SK-N-SH (cell line): ENCODE data around the gene SLC39A9. TPM values are rescaled to one million over a fixed set of nuclear protein-coding genes. Genes with fewer than 3 reads are reported as not detected.

Experiments used
- CTCF ChIA-PET: fragments of 300-600, 350-600 bp; formaldehyde crosslinking; extraction: SDS; loops from one replicate; lab custom pipeline; 2021; lab: Yijun Ruan, JAX
- POLR2A ChIA-PET: fragments of 350-600 bp; sonication (Branson Sonifier 250); formaldehyde crosslinking; extraction: SDS; loops from one replicate; lab custom pipeline; 2020; ENCODE audit warnings: antibody characterized with exemption, inconsistent platforms; lab: Yijun Ruan, JAX
- DNase-seq: peaks from one replicate; pipeline ENCODE4 v3.0.0; 2012
- H2AFZ ChIP-seq: fragments of 200-600 bp; sonication (generic); 2 replicates; pipeline ENCODE4 v1.8.1; 2016; ENCODE audit warnings: antibody characterized with exemption, mild to moderate bottlenecking, low read depth
- H3F3A ChIP-seq: fragments of 200-600 bp; sonication (generic); replicated peaks from 2 replicates; pipeline ENCODE3; 2016; ENCODE audit warnings: antibody characterized with exemption, mild to moderate bottlenecking; ENCODE audit not compliant: insufficient read depth
- H3K27ac ChIP-seq, 2 experiments: fragments of 200-500 bp in 1 of 2; fragments of 200-600 bp in 1 of 2; sonication (Bioruptor generic) in 1 of 2; sonication (generic), shearing (Covaris generic) in 1 of 2; 2 replicates each; pipeline versions ENCODE4 v1.5.1 to v1.6.1; 2014 to 2016; ENCODE audit warnings: low read depth in 2 of 2, inconsistent platforms in 1 of 2, low read length in 1 of 2, mild to moderate bottlenecking in 1 of 2, mixed read lengths in 1 of 2
- H3K27me3 ChIP-seq: fragments of 200-600 bp; sonication (generic), shearing (Covaris generic); 2 replicates; pipeline ENCODE4 v1.6.1; 2016; ENCODE audit warnings: mixed run types; ENCODE audit not compliant: insufficient read depth
- H3K36me3 ChIP-seq, 2 experiments: fragments of 200-500 bp in 1 of 2; fragments of 200-600 bp in 1 of 2; sonication (Bioruptor generic) in 1 of 2; sonication (generic) in 1 of 2; replicated peaks in 1 of 2; 2 replicates each; pipeline versions ENCODE3 to v1.5.1; 2014 to 2016; ENCODE audit warnings: low read length in 1 of 2, mild to moderate bottlenecking in 1 of 2; ENCODE audit not compliant: insufficient read depth in 2 of 2, control insufficient read depth in 1 of 2
- H3K4me1 ChIP-seq, 2 experiments: fragments of 200-500 bp in 1 of 2; fragments of 200-600 bp in 1 of 2; sonication (Bioruptor generic) in 1 of 2; sonication (generic), shearing (Covaris generic) in 1 of 2; 2 replicates each; pipeline versions ENCODE4 v1.5.1 to v1.6.1; 2014 to 2016; ENCODE audit warnings: low read depth in 1 of 2, low read length in 1 of 2, mixed run types in 1 of 2; ENCODE audit not compliant: insufficient read depth in 2 of 2, control insufficient read depth in 1 of 2
- H3K4me2 ChIP-seq: fragments of 200-600 bp; sonication (generic), shearing (Covaris generic); 2 replicates; pipeline ENCODE4 v1.6.1; 2017; ENCODE audit warnings: mixed run types
- H3K4me3 ChIP-seq, 2 experiments: fragments of 200-500 bp in 1 of 2; fragments of 200-600 bp in 1 of 2; sonication (Bioruptor generic) in 1 of 2; sonication (generic), shearing (Covaris generic) in 1 of 2; 2 replicates each; pipeline versions ENCODE4 v1.5.1 to v1.8.1; 2014 to 2016; ENCODE audit warnings: low read depth in 2 of 2, inconsistent platforms in 1 of 2, low read length in 1 of 2, mild to moderate bottlenecking in 1 of 2, mixed read lengths in 1 of 2, moderate library complexity in 1 of 2
- H3K79me2 ChIP-seq: fragments of 200-600 bp; sonication (generic); 2 replicates; pipeline ENCODE4 v1.8.1; 2017; ENCODE audit warnings: mild to moderate bottlenecking; ENCODE audit not compliant: insufficient read depth
- H3K9ac ChIP-seq: fragments of 200-600 bp; sonication (generic); 2 replicates; pipeline ENCODE4 v1.6.1; 2017; ENCODE audit warnings: mixed run types
- H3K9me2 ChIP-seq: fragments of 200-600 bp; sonication (generic); 2 replicates; pipeline ENCODE4 v1.6.1; 2017; ENCODE audit warnings: mixed run types
- H3K9me3 ChIP-seq: fragments of 200-600 bp; sonication (generic); 2 replicates; pipeline ENCODE4 v1.6.1; 2017; ENCODE audit warnings: mixed run types, mild to moderate bottlenecking, moderate library complexity
- H4K20me1 ChIP-seq: fragments of 200-600 bp; sonication (generic); 2 replicates; pipeline ENCODE4 v1.6.1; 2017; ENCODE audit warnings: mild to moderate bottlenecking, mixed run types; ENCODE audit not compliant: insufficient read depth
- EP300 ChIP-seq, 2 experiments: IDR thresholded peaks; 2 replicates each; pipeline versions ENCODE4 v1.4.0 to v1.6.1; 2012; ENCODE audit warnings: borderline replicate concordance in 1 of 2, low read depth in 1 of 2, low read length in 1 of 2
- EZH2phosphoT487 ChIP-seq: fragments of 200-600 bp; sonication (generic); IDR thresholded peaks from 2 replicates; pipeline ENCODE4 v1.6.1; 2017; ENCODE audit warnings: low read depth, mixed run types, mild to moderate bottlenecking, antibody characterized with exemption, moderate library complexity, borderline replicate concordance
- FOSL2 ChIP-seq: IDR thresholded peaks from 2 replicates; pipeline ENCODE4 v1.4.0; 2012; ENCODE audit warnings: low read depth, mild to moderate bottlenecking, moderate library complexity, borderline replicate concordance
- MEF2A ChIP-seq: IDR thresholded peaks from 2 replicates; pipeline ENCODE4 v1.4.0; 2012; ENCODE audit warnings: low read depth, borderline replicate concordance
- MXI1 ChIP-seq: IDR thresholded peaks from 2 replicates; pipeline ENCODE4 v1.6.1; 2012; ENCODE audit warnings: mild to moderate bottlenecking, low read depth, low read length, improper control_type of control experiment
- NFIC ChIP-seq: IDR thresholded peaks from 2 replicates; pipeline ENCODE4 v1.4.0; 2012; ENCODE audit warnings: borderline replicate concordance
- NRF1 ChIP-seq: IDR thresholded peaks from 2 replicates; pipeline ENCODE4 v1.6.1; 2012; ENCODE audit warnings: low read depth, mild to moderate bottlenecking, low read length
- POLR2AphosphoS5 ChIP-seq: IDR thresholded peaks from 2 replicates; pipeline ENCODE4 v1.6.1; 2012; ENCODE audit warnings: low read depth, low read length
- RAD21 ChIP-seq: IDR thresholded peaks from 2 replicates; pipeline ENCODE4 v1.6.1; 2012; ENCODE audit warnings: mild to moderate bottlenecking, low read length
- RCOR1 ChIP-seq: fragments of 150-350 bp; IDR thresholded peaks from 2 replicates; pipeline ENCODE4 v1.6.1; 2017; ENCODE audit warnings: antibody characterized with exemption, low read length
- RXRA ChIP-seq: IDR thresholded peaks from 2 replicates; pipeline ENCODE4 v1.4.0; 2012; ENCODE audit warnings: low read depth, mild to moderate bottlenecking, borderline replicate concordance
- SIN3A ChIP-seq: IDR thresholded peaks from 2 replicates; pipeline ENCODE4 v1.6.1; 2012; ENCODE audit warnings: low read depth, mild to moderate bottlenecking, low read length, moderate library complexity, borderline replicate concordance
- SMC3 ChIP-seq: IDR thresholded peaks from 2 replicates; pipeline ENCODE4 v1.6.1; 2012; ENCODE audit warnings: low read depth, low read length, improper control_type of control experiment
- TCF12 ChIP-seq: IDR thresholded peaks from 2 replicates; pipeline ENCODE4 v1.4.0; 2012
- WGBS: methylation state at CpG from one replicate; pipeline ENCODE4 v1.1.6; 2017; ENCODE audit warnings: low lambda C conversion rate; 5-methylcytosine and 5-hydroxymethylcytosine counted together
- polyA plus RNA-seq, 3 experiments: library from polyadenylated mRNA; depleted of rRNA; stranded (reverse); fragments of >200 nt; gene quantifications; 2 replicates each; pipeline ENCODE4 v1.2.3, GENCODE V29; 2012
- TF ChIP-seq, protein P1 (sequence below): fragments of 150-350 bp; IDR thresholded peaks from 2 replicates; pipeline ENCODE4 v1.6.1; 2016; ENCODE audit warnings: mild to moderate bottlenecking, low read depth, low read length
- TF ChIP-seq, protein P2 (sequence below): IDR thresholded peaks from 2 replicates; pipeline ENCODE4 v1.4.0; 2012; ENCODE audit warnings: low read depth, borderline replicate concordance
- TF ChIP-seq, protein P3 (sequence below): IDR thresholded peaks from 2 replicates; pipeline ENCODE4 v1.4.0; 2012; ENCODE audit warnings: low read depth
- TF ChIP-seq, protein P4 (sequence below): fragments of 150-350 bp; IDR thresholded peaks from 2 replicates; pipeline ENCODE4 v1.6.1; 2017; ENCODE audit warnings: antibody characterized with exemption, low read length, low read depth, borderline replicate concordance
- TF ChIP-seq, protein P5 (sequence below): fragments of 200-600 bp; sonication (generic); IDR thresholded peaks from 2 replicates; pipeline ENCODE4 v1.6.1; 2017; ENCODE audit warnings: antibody characterized with exemption, mild to moderate bottlenecking, moderate library complexity
- TF ChIP-seq, protein P6 (sequence below): IDR thresholded peaks from 2 replicates; pipeline ENCODE4 v1.6.1; 2012; ENCODE audit warnings: mild to moderate bottlenecking, low read depth, low read length, moderate library complexity

Gene SLC39A9
- polyA plus RNA-seq, 1 of the 3 experiments (the other 2 are of a cell fraction) = 39.8 TPM

DNA sequence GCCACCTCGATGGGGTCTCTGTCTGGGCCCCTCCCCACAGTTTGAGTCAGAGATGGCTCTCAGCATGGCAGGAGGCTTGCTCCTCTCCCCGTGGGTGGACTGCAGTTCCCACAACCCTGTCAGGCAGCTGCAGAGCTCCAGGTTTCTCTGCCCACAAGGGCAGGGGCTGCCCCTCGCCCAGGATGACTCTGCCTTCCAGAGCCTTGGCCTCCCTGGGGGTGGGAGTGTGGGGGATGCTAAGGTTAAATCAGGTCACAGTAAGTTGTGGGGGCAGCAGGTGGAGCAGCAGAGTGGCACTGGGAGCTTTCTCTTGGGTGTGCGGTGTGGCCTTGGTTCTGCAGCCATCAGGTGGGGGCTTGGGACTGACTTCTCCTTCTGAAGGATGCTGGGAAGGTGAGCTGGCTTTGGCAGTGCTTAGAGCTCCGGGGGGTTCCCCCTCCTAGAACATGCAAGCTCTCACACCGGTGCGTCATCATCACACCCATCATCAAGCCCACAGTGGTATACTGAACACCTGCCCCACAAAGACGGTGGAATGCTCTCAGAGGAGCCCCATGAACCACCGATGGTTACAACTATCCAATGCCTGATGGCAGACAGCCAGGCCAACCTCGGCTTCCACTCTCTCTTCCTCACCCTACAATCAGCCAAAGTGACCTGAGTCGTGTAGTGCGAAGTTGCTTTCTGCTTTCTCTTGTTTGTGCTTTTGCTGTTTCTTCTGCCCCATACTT lies 40.1 kb upstream of the SLC39A9 start:
- no peak overlapping the region for H3K4me2 ChIP-seq
- no peaks in the 10 kb centered on the region for H4K20me1 ChIP-seq
- 78% methylated on average over 10 of the region's 12 CpGs for WGBS
- no peaks in the 10 kb centered on the region for H3K9me2 ChIP-seq
- POLR2A ChIA-PET = no interaction called here
- no peak overlapping the region for H3K4me3 ChIP-seq
- no peak for DNase-seq
- no peak overlapping the region for H2AFZ ChIP-seq
- CTCF ChIA-PET = interaction anchor here (1.3 to 2.1 kb wide), 3 partner anchors 71 to 116 kb away, joined by 4 to 8 read pairs (median 5); no protein-coding TSS in a partner anchor
- H3K36me3 ChIP-seq = peaks cover 0 to 3% of the 10 kb centered on the region in 2 experiments
- no peaks in the 10 kb centered on the region for H3F3A ChIP-seq
- no peak overlapping the region for H3K9ac ChIP-seq
- H3K27ac ChIP-seq = no peak overlapping the region
- peaks cover 4 to 9% of the 10 kb centered on the region in 2 experiments; a peak in 2 of 4 replicates for H3K4me1 ChIP-seq
- H3K27me3 ChIP-seq = no peaks in the 10 kb centered on the region
- TF ChIP-seq FOSL2 (no peak), POLR2AphosphoS5 (no peak), RXRA (no peak), NRF1 (no peak), RCOR1 (no peak), MXI1 (no peak), EZH2phosphoT487 (no peak), RAD21 (no peak), EP300 (IDR thresholded peaks at IDR 0.05; ENCODE audit: borderline replicate concordance in 1 of 2, low read depth in 1 of 2, low read length in 1 of 2) (no peak), TCF12 (no peak), SIN3A (no peak), NFIC (no peak), MEF2A (no peak), SMC3 (no peak)
- TF ChIP-seq, protein P1, sequence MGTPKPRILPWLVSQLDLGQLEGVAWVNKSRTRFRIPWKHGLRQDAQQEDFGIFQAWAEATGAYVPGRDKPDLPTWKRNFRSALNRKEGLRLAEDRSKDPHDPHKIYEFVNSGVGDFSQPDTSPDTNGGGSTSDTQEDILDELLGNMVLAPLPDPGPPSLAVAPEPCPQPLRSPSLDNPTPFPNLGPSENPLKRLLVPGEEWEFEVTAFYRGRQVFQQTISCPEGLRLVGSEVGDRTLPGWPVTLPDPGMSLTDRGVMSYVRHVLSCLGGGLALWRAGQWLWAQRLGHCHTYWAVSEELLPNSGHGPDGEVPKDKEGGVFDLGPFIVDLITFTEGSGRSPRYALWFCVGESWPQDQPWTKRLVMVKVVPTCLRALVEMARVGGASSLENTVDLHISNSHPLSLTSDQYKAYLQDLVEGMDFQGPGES = no peak
- TF ChIP-seq, protein P2, sequence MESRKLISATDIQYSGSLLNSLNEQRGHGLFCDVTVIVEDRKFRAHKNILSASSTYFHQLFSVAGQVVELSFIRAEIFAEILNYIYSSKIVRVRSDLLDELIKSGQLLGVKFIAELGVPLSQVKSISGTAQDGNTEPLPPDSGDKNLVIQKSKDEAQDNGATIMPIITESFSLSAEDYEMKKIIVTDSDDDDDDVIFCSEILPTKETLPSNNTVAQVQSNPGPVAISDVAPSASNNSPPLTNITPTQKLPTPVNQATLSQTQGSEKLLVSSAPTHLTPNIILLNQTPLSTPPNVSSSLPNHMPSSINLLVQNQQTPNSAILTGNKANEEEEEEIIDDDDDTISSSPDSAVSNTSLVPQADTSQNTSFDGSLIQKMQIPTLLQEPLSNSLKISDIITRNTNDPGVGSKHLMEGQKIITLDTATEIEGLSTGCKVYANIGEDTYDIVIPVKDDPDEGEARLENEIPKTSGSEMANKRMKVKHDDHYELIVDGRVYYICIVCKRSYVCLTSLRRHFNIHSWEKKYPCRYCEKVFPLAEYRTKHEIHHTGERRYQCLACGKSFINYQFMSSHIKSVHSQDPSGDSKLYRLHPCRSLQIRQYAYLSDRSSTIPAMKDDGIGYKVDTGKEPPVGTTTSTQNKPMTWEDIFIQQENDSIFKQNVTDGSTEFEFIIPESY = no peak
- TF ChIP-seq, protein P3, sequence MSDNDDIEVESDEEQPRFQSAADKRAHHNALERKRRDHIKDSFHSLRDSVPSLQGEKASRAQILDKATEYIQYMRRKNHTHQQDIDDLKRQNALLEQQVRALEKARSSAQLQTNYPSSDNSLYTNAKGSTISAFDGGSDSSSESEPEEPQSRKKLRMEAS = no peak
- TF ChIP-seq, protein P4, sequence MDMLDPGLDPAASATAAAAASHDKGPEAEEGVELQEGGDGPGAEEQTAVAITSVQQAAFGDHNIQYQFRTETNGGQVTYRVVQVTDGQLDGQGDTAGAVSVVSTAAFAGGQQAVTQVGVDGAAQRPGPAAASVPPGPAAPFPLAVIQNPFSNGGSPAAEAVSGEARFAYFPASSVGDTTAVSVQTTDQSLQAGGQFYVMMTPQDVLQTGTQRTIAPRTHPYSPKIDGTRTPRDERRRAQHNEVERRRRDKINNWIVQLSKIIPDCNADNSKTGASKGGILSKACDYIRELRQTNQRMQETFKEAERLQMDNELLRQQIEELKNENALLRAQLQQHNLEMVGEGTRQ = no peak
- TF ChIP-seq, protein P5, sequence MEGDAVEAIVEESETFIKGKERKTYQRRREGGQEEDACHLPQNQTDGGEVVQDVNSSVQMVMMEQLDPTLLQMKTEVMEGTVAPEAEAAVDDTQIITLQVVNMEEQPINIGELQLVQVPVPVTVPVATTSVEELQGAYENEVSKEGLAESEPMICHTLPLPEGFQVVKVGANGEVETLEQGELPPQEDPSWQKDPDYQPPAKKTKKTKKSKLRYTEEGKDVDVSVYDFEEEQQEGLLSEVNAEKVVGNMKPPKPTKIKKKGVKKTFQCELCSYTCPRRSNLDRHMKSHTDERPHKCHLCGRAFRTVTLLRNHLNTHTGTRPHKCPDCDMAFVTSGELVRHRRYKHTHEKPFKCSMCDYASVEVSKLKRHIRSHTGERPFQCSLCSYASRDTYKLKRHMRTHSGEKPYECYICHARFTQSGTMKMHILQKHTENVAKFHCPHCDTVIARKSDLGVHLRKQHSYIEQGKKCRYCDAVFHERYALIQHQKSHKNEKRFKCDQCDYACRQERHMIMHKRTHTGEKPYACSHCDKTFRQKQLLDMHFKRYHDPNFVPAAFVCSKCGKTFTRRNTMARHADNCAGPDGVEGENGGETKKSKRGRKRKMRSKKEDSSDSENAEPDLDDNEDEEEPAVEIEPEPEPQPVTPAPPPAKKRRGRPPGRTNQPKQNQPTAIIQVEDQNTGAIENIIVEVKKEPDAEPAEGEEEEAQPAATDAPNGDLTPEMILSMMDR = no peak
- TF ChIP-seq, protein P6, sequence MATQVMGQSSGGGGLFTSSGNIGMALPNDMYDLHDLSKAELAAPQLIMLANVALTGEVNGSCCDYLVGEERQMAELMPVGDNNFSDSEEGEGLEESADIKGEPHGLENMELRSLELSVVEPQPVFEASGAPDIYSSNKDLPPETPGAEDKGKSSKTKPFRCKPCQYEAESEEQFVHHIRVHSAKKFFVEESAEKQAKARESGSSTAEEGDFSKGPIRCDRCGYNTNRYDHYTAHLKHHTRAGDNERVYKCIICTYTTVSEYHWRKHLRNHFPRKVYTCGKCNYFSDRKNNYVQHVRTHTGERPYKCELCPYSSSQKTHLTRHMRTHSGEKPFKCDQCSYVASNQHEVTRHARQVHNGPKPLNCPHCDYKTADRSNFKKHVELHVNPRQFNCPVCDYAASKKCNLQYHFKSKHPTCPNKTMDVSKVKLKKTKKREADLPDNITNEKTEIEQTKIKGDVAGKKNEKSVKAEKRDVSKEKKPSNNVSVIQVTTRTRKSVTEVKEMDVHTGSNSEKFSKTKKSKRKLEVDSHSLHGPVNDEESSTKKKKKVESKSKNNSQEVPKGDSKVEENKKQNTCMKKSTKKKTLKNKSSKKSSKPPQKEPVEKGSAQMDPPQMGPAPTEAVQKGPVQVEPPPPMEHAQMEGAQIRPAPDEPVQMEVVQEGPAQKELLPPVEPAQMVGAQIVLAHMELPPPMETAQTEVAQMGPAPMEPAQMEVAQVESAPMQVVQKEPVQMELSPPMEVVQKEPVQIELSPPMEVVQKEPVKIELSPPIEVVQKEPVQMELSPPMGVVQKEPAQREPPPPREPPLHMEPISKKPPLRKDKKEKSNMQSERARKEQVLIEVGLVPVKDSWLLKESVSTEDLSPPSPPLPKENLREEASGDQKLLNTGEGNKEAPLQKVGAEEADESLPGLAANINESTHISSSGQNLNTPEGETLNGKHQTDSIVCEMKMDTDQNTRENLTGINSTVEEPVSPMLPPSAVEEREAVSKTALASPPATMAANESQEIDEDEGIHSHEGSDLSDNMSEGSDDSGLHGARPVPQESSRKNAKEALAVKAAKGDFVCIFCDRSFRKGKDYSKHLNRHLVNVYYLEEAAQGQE = no peak
- no peaks in the 10 kb centered on the region for H3K79me2 ChIP-seq
- H3K9me3 ChIP-seq = no peaks in the 10 kb centered on the region
